DMS114 treated with DMSO at 0.1 percent for 48 hours (cell line): ENCODE results near the gene ADGRA3.

ENCODE experiments used
- DNase-seq: peaks from one replicate; lab custom pipeline; 2025; ENCODE audit not compliant: unreplicated experiment; lab: John Stamatoyannopoulos, UW

ADGRA3 gene

GRCh38 chr4:22510750-22511149, 5.1 kb downstream of the ADGRA3 start:
- no peak for DNase-seq

GRCh38 chr4:22508376-22508775, 7.5 kb downstream of the ADGRA3 start:
- no peak for DNase-seq

GRCh38 chr4:22504922-22505321, 10.9 kb downstream of the ADGRA3 start:
- DNase-seq: no peak

- no peak for DNase-seq
Measured at GRCh38 chr4:22504447-22504846, 11.4 kb downstream of the ADGRA3 start.

- no peak for DNase-seq
Measured at GRCh38 chr4:22502895-22503814, 12.7 kb downstream of the ADGRA3 start.

DNA sequence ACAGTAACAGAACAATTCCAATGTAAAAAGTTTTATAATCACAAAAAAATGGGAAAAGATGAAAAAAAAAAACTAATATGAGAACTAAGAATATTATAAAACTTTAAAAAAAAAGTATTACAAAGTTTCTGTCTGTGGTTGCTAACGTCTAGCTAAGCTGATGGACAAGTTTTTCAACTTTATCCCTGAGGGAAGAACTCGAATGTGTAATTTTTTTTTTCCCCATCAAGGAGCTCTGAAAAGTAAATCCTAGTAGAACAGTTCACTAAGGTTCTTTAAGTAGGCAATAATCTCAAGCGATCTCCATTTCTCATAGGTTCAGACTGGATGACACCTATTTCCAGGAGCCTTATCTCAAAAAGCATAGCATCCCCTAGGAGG, 14.2 kb downstream of the ADGRA3 start:
- DNase-seq: no peak

- no peak for DNase-seq
Measured at GRCh38 chr4:22500831-22501714, 14.8 kb downstream of the ADGRA3 start.

GRCh38 chr4:22500128-22500611, 15.7 kb downstream of the ADGRA3 start:
- DNase-seq: no peak

DNA sequence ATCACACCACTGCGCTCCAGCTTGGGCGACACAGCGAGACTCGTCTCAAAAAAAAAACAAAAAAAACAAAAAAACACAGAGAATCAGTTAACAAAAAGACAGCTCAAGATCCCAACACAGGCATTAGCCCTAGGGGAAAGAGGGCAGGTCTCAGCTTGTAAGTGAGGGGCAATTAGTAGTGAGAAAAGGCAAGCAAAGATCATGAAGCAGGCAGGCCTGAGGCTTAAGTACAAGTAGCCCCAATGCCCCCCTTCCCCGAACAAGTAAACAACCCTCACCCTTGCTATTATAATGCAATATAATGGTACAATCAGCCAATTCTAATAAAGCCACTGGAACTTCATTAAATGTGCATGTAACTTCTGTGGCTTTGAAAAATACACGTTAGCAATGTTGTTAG, 17.0 kb downstream of the ADGRA3 start:
- DNase-seq: no peak

DNA sequence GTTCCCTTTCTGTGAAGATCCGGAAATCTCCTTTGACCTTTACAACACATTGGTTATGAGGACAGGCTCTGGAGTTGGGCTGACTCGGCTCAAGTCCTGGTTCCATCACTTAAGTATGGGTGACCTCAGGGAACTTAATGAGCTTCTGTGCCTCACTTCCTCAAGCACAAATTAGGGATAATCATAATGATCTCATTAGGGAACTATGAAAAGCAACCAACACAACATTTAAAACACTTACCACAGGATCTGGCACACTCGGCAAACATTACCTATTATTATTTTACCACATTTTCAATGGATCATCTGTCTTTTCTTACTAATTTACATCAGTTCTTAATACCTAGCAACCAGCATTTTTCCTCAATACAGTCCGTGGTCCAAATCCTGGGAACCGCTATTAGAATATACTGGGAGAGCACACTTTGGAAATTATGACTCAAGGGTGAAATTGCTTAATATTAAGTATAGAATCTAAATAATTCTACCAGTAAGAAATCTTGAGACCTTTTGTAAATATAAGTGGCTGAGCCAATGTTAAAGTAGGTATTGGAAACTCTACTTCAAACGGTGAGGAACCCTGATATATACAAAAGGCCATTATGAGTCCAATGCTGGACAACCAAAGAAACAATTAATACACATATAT, 19.6 kb downstream of the ADGRA3 start:
- no peak for DNase-seq

DNA sequence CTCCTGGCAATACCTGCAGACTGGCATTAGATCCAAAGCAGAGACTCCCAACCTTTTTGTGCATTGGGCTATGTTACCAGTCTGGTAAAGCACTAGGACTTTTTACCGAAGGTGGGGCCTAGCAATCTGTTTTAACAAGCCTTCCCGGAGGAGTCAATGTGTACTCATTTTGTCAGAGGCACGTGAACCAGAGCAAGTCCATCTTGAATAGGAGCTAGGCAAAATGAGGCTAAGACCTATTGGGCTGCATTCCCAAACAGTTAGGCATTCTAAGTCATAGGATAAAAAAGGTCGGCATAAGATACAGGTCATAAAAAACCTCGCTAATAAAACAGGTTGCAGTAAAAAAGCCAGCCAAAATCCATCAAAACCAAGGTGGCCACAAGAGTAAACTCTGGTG, 22.3 kb downstream of the ADGRA3 start:
- no peak for DNase-seq

- no peak for DNase-seq
Measured at GRCh38 chr4:22492987-22493386, 22.9 kb downstream of the ADGRA3 start.

DNA sequence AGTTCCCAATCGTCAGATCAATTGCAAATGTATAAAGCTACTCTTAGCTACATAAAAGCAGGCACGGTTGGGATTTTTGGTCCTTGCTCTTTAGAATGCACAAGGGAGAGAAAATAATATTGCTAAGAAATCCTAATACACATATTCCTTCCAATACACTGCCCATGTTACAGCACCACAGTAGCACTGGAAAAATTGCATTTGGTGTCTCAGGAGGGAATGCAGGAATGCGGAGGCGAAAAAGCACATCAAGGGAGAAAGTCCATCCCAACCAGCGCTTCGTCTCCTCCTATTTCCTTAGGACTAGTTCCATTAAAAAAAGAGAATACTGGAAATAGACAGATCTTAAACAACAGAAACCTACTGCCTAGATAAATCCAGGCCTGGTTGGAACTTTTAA, 23.9 kb downstream of the ADGRA3 start:
- DNase-seq: no peak

DNA sequence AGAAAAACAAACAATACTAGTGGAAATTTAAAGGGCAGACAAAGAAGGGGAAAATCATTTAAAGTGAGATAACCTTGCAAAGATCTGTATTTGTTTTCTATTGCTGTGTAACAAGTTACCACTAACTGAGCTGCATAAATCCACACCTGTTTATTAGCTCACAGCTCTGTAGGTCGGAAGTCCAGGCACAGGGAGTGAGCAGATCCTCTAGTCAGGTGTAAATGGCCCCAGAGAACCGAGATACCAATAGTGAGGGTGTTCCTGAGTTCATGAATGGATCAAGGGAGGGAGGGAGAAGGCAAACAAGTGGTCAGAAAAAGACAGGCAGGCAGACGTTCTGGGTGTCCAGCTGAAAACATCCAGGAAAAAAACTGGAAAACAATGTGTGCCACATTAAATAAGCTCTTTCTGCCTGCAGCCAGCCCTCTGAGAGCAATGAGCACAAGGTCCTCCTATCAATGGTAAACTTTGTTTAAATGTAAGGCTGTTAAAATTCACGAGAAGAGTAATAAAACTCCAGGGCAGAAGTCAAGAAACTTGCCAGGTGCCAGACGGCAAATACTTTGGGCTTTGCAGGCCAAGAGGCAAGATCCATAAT, 25.0 kb downstream of the ADGRA3 start:
- no peak for DNase-seq

- no peak for DNase-seq
Measured at GRCh38 chr4:22488106-22488505, 27.8 kb downstream of the ADGRA3 start.

- DNase-seq: no peak
Measured at GRCh38 chr4:22487328-22487727, 28.5 kb downstream of the ADGRA3 start.

GRCh38 chr4:22486276-22486675, 29.6 kb downstream of the ADGRA3 start:
- no peak for DNase-seq

DNA sequence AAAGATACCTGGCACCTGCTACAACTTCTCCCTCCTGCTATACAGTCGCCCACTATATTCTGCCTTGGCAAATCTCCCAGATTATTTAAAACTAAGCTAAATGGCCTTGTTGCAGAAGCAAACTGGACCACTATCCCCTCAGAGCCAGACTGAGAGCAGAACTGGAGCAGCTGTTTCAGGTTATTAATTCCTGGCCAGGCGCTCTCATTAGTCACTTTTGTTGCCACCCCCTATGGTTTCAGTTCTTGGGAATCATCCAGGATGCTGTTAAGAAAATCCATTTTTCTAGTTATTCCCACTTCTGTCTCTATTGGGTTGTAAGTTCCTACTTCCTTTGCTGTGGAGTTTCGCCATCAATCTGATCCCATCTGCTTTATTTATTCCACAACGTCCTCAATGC, 30.1 kb downstream of the ADGRA3 start:
- no peak for DNase-seq

- DNase-seq: no peak
Measured at GRCh38 chr4:22483551-22483981, 32.3 kb downstream of the ADGRA3 start.

- no peak for DNase-seq
Measured at GRCh38 chr4:22482250-22483127, 33.4 kb downstream of the ADGRA3 start.
